Sigmoid colon (tissue), 7 donors: ENCODE measurements around the gene LARP4. TPM values are rescaled to one million over a fixed set of nuclear protein-coding genes. Genes with fewer than 3 reads are reported as not detected.

ENCODE experiments used
- DNase-seq: peaks from one replicate; pipeline ENCODE4 v3.0.0-alpha.2; 2019
- H3K27ac ChIP-seq, 4 donors: fragments of 200-600 bp; sonication (generic); one replicate each; pipeline ENCODE4 v1.5.1; 2016 to 2019; ENCODE audit warnings: mild to moderate bottlenecking in 1 of 4
- H3K27me3 ChIP-seq, 3 donors: fragments of 200-600 bp; sonication (generic); one replicate each; pipeline ENCODE4 v1.5.1; 2019; ENCODE audit warnings: mild to moderate bottlenecking in 1 of 3
- H3K36me3 ChIP-seq, 4 donors: fragments of 200-600 bp; sonication (generic); one replicate each; pipeline ENCODE4 v1.5.1; 2016 to 2019
- H3K4me1 ChIP-seq, 4 donors: fragments of 200-600 bp; sonication (generic); one replicate each; pipeline ENCODE4 v1.5.1; 2017 to 2019
- H3K4me3 ChIP-seq, 4 donors: fragments of 200-600 bp; sonication (generic); one replicate each; pipeline ENCODE4 v1.5.1; 2017 to 2019; ENCODE audit warnings: mild to moderate bottlenecking in 2 of 4, moderate library complexity in 1 of 4
- H3K9me3 ChIP-seq, 4 donors: fragments of 200-600 bp in 3 of 4; sonication (generic) in 3 of 4; one replicate each; pipeline versions ENCODE4 v1.5.1 to v1.6.1; 2013 to 2019
- CTCF ChIP-seq, 4 experiments: fragments of 450-650 bp in 3 of 4; fragments of 200-600 bp in 1 of 4; IDR thresholded peaks; one replicate each; pipeline ENCODE4 v1.5.1; 2016 to 2019; ENCODE audit warnings: antibody characterized with exemption in 4 of 4, mild to moderate bottlenecking in 3 of 4, moderate library complexity in 2 of 4
- EP300 ChIP-seq, 4 donors: sonication (generic); formaldehyde crosslinking; IDR thresholded peaks; one replicate each; pipeline ENCODE4 v1.6.1; 2017; ENCODE audit warnings: antibody characterized with exemption in 4 of 4
- POLR2A ChIP-seq, 2 donors: fragments of 450-650 bp; IDR thresholded peaks; one replicate each; pipeline ENCODE4 v1.6.1; 2016; ENCODE audit warnings: antibody characterized with exemption in 2 of 2, mild to moderate bottlenecking in 2 of 2, moderate library complexity in 2 of 2
- POLR2AphosphoS5 ChIP-seq, 4 donors: sonication (generic); formaldehyde crosslinking; IDR thresholded peaks; one replicate each; pipeline ENCODE4 v1.6.1; 2017; ENCODE audit warnings: antibody characterized with exemption in 4 of 4
- WGBS, 2 donors: extraction: QIAGEN DNeasy Blood & Tissue Kit; methylation state at CpG; one replicate each; pipeline ENCODE4 v1.1.7; 2013; 5-methylcytosine and 5-hydroxymethylcytosine counted together
- intact Hi-C: fragments of 100-400 bp; cut with DNase I; formaldehyde crosslinking; loops from one replicate; pipeline ENCODE4 v1.15.1; 2023
- polyA plus RNA-seq, 3 donors: library from polyadenylated mRNA; stranded (reverse); fragments of 200-250 nt; gene quantifications; one replicate each; pipeline ENCODE4 v1.2.3, GENCODE V29; 2013
- total RNA-seq, 4 donors: library from RNA; depleted of rRNA; stranded (reverse); fragments of >200 nt; gene quantifications; one replicate each; pipeline ENCODE4 v1.1.0, GENCODE V29; 2016
- donor health status: healthy with polysubstance abuse.
- donor health status: Bipolar disorder and iron deficiency.
- donor health status: healthy.

LARP4 gene
- total and polyA plus RNA-seq, 7 donors: 4.9 to 78.4 (median 51.9) TPM

- Histone ChIP-seq H3K36me3 (no peaks in the 10 kb centered on the region), H3K27ac (no peak overlapping the region), H3K27me3 (no peaks in the 10 kb centered on the region), H3K4me3 (no peak overlapping the region), H3K4me1 (peaks cover 0 to 11% (median 0%) of the 10 kb centered on the region in 4 donors), H3K9me3 (no peaks in the 10 kb centered on the region)
- intact Hi-C loops: no loop called here
- no peak for TF ChIP-seq EP300 (IDR thresholded peaks at IDR 0.05)
- TF ChIP-seq POLR2A (IDR thresholded peaks at IDR 0.05): no peak
- TF ChIP-seq CTCF (IDR thresholded peaks at IDR 0.05): no peak
- no peak for TF ChIP-seq POLR2AphosphoS5 (IDR thresholded peaks at IDR 0.05)
- WGBS, 2 donors: 67 to 80% methylated on average over 3 of the region's 3 CpGs
- DNase-seq: no peak
Observed at GRCh38 chr12:50390316-50390741, 10.4 kb upstream of the LARP4 start.

GRCh38 chr12:50394469-50395029, 6.1 kb upstream of the LARP4 start:
- no peak for DNase-seq
- no peak for TF ChIP-seq POLR2A (IDR thresholded peaks at IDR 0.05)
- intact Hi-C loops: no loop called here
- H3K4me3 ChIP-seq: no peak overlapping the region
- no peak overlapping the region for H3K27ac ChIP-seq
- no peaks in the 10 kb centered on the region for H3K36me3 ChIP-seq
- H3K9me3 ChIP-seq: no peaks in the 10 kb centered on the region
- H3K4me1 ChIP-seq: no peaks in the 10 kb centered on the region
- H3K27me3 ChIP-seq: no peaks in the 10 kb centered on the region
- WGBS, 2 donors: 88 to 92% methylated on average over 4 of the region's 4 CpGs

GRCh38 chr12:50397117-50397650, 3.5 kb upstream of the LARP4 start:
- intact Hi-C loops: no loop called here
- Histone ChIP-seq H3K4me3 (no peak overlapping the region), H3K27me3 (no peaks in the 10 kb centered on the region), H3K36me3 (no peaks in the 10 kb centered on the region), H3K27ac (no peak overlapping the region), H3K4me1 (peaks cover 0 to 9% (median 3%) of the 10 kb centered on the region in 4 donors), H3K9me3 (no peaks in the 10 kb centered on the region)
- no peak for DNase-seq
- 97 to 98% methylated on average over 3 of the region's 3 CpGs for WGBS, 2 donors
- TF ChIP-seq EP300 (IDR thresholded peaks at IDR 0.05) (no peak), POLR2A (IDR thresholded peaks at IDR 0.05) (no peak), CTCF (IDR thresholded peaks at IDR 0.05) (no peak), POLR2AphosphoS5 (IDR thresholded peaks at IDR 0.05) (no peak)

- no peaks in the 10 kb centered on the region for H3K27me3 ChIP-seq
- peaks cover 0 to 27% (median 21%) of the 10 kb centered on the region in 4 donors for H3K4me1 ChIP-seq
- WGBS, 2 donors: 96% methylated on average over 4 of the region's 4 CpGs
- H3K4me3 ChIP-seq: no peak overlapping the region
- intact Hi-C loops: no loop called here
- H3K36me3 ChIP-seq: no peaks in the 10 kb centered on the region
- H3K9me3 ChIP-seq: no peaks in the 10 kb centered on the region
- H3K27ac ChIP-seq: no peak overlapping the region
- no peak for DNase-seq
- no peak for TF ChIP-seq EP300 (IDR thresholded peaks at IDR 0.05)
- no peak for TF ChIP-seq POLR2A (IDR thresholded peaks at IDR 0.05)
- no peak for TF ChIP-seq POLR2AphosphoS5 (IDR thresholded peaks at IDR 0.05)
- no peak for TF ChIP-seq CTCF (IDR thresholded peaks at IDR 0.05)
Observed at GRCh38 chr12:50398931-50399330, 1.8 kb upstream of the LARP4 start.

- Histone ChIP-seq H3K36me3 (no peaks in the 10 kb centered on the region), H3K27ac (peak overlapping the region; percentile 87 to 98 (median 96)), H3K9me3 (no peaks in the 10 kb centered on the region), H3K4me1 (peaks cover 0 to 39% (median 31%) of the 10 kb centered on the region in 4 donors), H3K27me3 (no peaks in the 10 kb centered on the region), H3K4me3 (peak overlapping the region; percentile 75 to 87 (median 82))
- 17 to 26% methylated on average over 8 of the region's 8 CpGs for WGBS, 2 donors
- DNase-seq: no peak
- TF ChIP-seq CTCF (IDR thresholded peaks at IDR 0.05): no peak
- TF ChIP-seq POLR2AphosphoS5 (IDR thresholded peaks at IDR 0.05): no peak
- TF ChIP-seq POLR2A (IDR thresholded peaks at IDR 0.05): no peak
- TF ChIP-seq EP300 (IDR thresholded peaks at IDR 0.05): no peak
- intact Hi-C loops: loop anchor here (5.0 kb wide), 2 partner anchors 118 to 178 kb away; partner anchors contain the start of gene LIMA1
Observed at GRCh38 chr12:50400104-50400637, 514 bp upstream of the LARP4 start.
